Measurements from ENCODE around the gene CGGBP1. TPM values are rescaled to one million over a fixed set of nuclear protein-coding genes. Genes with fewer than 3 reads are reported as not detected.
"Not testable (repeated sequence)": the region's sequence is repeated elsewhere in the genome, so short reads cannot be mapped to it uniquely, and the experiment has no call there.

The CGGBP1 gene
- total RNA-seq, 2 experiments from 2014 or later, result 81.1 to 83.5 TPM

GRCh38 chr3:88038566-88038965, 20.2 kb downstream of the CGGBP1 start:
- ChIA-PET POLR2A (no interaction called here), CTCF (no interaction called here)

- ChIA-PET CTCF (no interaction called here), POLR2A (no interaction called here)
Observed at GRCh38 chr3:88036221-88036620, 22.6 kb downstream of the CGGBP1 start.

- POLR2A ChIA-PET, result no interaction called here
- CTCF ChIA-PET, result no interaction called here
Observed at GRCh38 chr3:88034491-88035275, 24.1 kb downstream of the CGGBP1 start.

GRCh38 chr3:88033808-88034207, 25.0 kb downstream of the CGGBP1 start:
- ChIA-PET POLR2A (no interaction called here), CTCF (no interaction called here)

- POLR2A ChIA-PET, result no interaction called here
- CTCF ChIA-PET, result no interaction called here
Observed at GRCh38 chr3:88033079-88033478, 25.7 kb downstream of the CGGBP1 start.

- POLR2A ChIA-PET, result no interaction called here
- CTCF ChIA-PET, result interaction anchor here (0.7 kb wide), 1 partner anchor 82 kb away, joined by 3 read pairs; no protein-coding TSS in a partner anchor
Observed at GRCh38 chr3:88032245-88032644, 26.6 kb downstream of the CGGBP1 start.

- POLR2A ChIA-PET, result interaction anchor here (0.6 kb wide), 1 partner anchor 804 kb away, joined by 3 read pairs; the partner anchor contains the start of gene CHMP2B
- CTCF ChIA-PET, result interaction anchor here (0.7 kb wide), 1 partner anchor 82 kb away, joined by 3 read pairs; no protein-coding TSS in a partner anchor
Observed at GRCh38 chr3:88031642-88032077, 27.1 kb downstream of the CGGBP1 start.

- CTCF ChIA-PET, result no interaction called here
- POLR2A ChIA-PET, result interaction anchor here (0.6 kb wide), 1 partner anchor 13 kb away, joined by 7 read pairs; no protein-coding TSS in a partner anchor
Observed at GRCh38 chr3:88030210-88030609, 28.6 kb downstream of the CGGBP1 start.

- POLR2A ChIA-PET, result no interaction called here
- CTCF ChIA-PET, result interaction anchor here (0.6 kb wide), 1 partner anchor 136 kb away, joined by 3 read pairs; no protein-coding TSS in a partner anchor
Observed at GRCh38 chr3:88028876-88029275, 29.9 kb downstream of the CGGBP1 start.

GRCh38 chr3:88025001-88025552, 33.7 kb downstream of the CGGBP1 start:
- ChIA-PET CTCF (no interaction called here), POLR2A (no interaction called here)

GRCh38 chr3:88019024-88019423, 39.8 kb downstream of the CGGBP1 start:
- POLR2A ChIA-PET, result no interaction called here
- CTCF ChIA-PET, result no interaction called here

GRCh38 chr3:88015656-88016055, 43.1 kb downstream of the CGGBP1 start:
- POLR2A ChIA-PET, CTCF ChIA-PET: not testable (repeated sequence)

- ChIA-PET POLR2A (no interaction called here), CTCF (no interaction called here)
Observed at GRCh38 chr3:88013592-88013991, 45.2 kb downstream of the CGGBP1 start.

- CTCF ChIA-PET, result interaction anchor here (1.2 kb wide), 1 partner anchor 102 kb away, joined by 3 read pairs; no protein-coding TSS in a partner anchor
- POLR2A ChIA-PET, result no interaction called here
Observed at GRCh38 chr3:88010810-88011209, 48.0 kb downstream of the CGGBP1 start.

GRCh38 chr3:88009066-88009465, 49.7 kb downstream of the CGGBP1 start:
- CTCF ChIA-PET, result interaction anchor here (0.7 kb wide), 1 partner anchor 676 kb away, joined by 3 read pairs; no protein-coding TSS in a partner anchor
- POLR2A ChIA-PET, result no interaction called here

GRCh38 chr3:88005066-88005465, 53.7 kb downstream of the CGGBP1 start:
- POLR2A ChIA-PET, result no interaction called here
- CTCF ChIA-PET, result interaction anchor here (1.1 kb wide), 1 partner anchor 53 kb away, joined by 3 read pairs; the partner anchor contains the start of gene CGGBP1

GRCh38 chr3:88003115-88003755, 55.6 kb downstream of the CGGBP1 start:
- POLR2A ChIA-PET, result no interaction called here
- CTCF ChIA-PET, result interaction anchor here (0.6 to 1.0 kb wide), 2 partner anchors 232 to 758 kb away, joined by 3 to 5 read pairs; no protein-coding TSS in a partner anchor

- ChIA-PET CTCF (interaction anchor here (1.0 kb wide), 1 partner anchor 231 kb away, joined by 5 read pairs; no protein-coding TSS in a partner anchor), POLR2A (no interaction called here)
Observed at GRCh38 chr3:88002448-88002847, 56.4 kb downstream of the CGGBP1 start.

Data from activated CD8-positive, alpha-beta memory T cell treated with anti-CD3 and anti-CD28 coated beads for 36 hours (primary cell).